Measurements from ENCODE around the gene NAXD.
"Not testable (repeated sequence)": the region's sequence is repeated elsewhere in the genome, so short reads cannot be mapped to it uniquely, and the experiment has no call there.

The NAXD gene

DNA sequence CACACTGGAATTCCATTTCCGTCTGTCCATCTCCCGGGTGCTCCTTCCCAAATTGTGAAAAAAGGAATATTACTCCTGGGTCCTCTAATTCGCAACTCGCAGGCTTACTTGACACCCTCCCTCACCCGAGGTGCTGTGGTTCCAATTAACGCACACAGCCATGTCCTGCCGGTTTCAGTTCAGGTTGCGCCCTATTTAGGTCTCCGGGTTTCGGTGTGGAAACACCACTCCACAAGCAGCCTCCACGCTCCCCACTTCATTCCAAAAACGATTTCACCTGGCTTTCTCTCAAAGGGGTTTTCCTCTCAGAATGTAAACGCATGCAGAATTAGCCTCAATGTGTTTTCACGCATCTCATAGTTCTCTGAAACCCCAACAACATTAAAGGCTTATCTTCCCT is 37.9 kb downstream of the NAXD start:
- DNase-seq (ENCODE audit: low read depth), result no peak
- TF ChIP-seq, protein P1, sequence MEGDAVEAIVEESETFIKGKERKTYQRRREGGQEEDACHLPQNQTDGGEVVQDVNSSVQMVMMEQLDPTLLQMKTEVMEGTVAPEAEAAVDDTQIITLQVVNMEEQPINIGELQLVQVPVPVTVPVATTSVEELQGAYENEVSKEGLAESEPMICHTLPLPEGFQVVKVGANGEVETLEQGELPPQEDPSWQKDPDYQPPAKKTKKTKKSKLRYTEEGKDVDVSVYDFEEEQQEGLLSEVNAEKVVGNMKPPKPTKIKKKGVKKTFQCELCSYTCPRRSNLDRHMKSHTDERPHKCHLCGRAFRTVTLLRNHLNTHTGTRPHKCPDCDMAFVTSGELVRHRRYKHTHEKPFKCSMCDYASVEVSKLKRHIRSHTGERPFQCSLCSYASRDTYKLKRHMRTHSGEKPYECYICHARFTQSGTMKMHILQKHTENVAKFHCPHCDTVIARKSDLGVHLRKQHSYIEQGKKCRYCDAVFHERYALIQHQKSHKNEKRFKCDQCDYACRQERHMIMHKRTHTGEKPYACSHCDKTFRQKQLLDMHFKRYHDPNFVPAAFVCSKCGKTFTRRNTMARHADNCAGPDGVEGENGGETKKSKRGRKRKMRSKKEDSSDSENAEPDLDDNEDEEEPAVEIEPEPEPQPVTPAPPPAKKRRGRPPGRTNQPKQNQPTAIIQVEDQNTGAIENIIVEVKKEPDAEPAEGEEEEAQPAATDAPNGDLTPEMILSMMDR (conservative IDR thresholded peaks at IDR 0.05; ENCODE audit: low read depth, low read length), result no peak
- no peak overlapping the region for H3K4me3 ChIP-seq (ENCODE audit: low read length)

DNA sequence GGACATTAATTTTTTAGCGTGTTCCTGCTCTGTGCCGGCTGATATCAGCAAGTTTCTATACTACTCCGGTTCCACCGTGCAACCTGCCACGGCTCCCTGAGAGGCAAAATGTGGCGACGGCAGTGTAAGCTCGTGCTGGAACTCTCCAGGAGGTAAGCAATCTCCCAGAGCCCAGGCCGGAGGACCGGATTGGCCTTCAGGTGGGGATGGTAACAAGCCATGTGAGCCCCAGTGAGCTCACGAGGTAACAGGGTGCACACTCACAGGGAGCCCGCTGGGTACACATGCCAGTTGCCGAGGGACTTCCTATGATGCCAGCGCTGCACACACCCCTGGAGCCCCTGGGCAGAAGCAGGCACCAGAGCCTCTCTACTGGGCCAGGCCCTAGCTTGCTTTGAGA is 38.5 kb downstream of the NAXD start:
- no peak overlapping the region for H3K4me3 ChIP-seq (ENCODE audit: low read length)
- TF ChIP-seq, protein P1 (conservative IDR thresholded peaks at IDR 0.05; ENCODE audit: low read depth, low read length), result no peak
- DNase-seq (ENCODE audit: low read depth), result no peak

DNA sequence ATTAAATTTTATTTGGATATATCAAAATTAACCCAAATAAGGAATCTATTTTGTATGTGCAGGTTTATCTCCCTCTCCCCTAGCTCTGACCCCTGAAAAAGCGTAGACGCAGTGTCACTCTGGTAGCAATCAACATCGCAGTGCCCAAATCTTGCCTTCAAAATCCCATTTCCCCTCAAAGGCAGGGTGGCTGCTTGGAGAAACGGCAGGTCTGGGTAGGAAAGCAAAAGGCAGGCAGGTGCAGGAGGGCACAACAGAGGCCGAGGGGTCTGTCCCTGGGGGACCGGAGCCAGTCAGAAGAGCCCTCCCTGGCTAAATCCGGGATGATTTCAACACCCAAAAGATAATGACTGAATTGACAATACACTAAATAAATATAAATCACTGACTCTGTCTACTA is 41.9 kb downstream of the NAXD start:
- no peak for DNase-seq (ENCODE audit: low read depth)
- no peak overlapping the region for H3K4me3 ChIP-seq (ENCODE audit: low read length)
- TF ChIP-seq, protein P1 (conservative IDR thresholded peaks at IDR 0.05; ENCODE audit: low read depth, low read length), result no peak

DNA sequence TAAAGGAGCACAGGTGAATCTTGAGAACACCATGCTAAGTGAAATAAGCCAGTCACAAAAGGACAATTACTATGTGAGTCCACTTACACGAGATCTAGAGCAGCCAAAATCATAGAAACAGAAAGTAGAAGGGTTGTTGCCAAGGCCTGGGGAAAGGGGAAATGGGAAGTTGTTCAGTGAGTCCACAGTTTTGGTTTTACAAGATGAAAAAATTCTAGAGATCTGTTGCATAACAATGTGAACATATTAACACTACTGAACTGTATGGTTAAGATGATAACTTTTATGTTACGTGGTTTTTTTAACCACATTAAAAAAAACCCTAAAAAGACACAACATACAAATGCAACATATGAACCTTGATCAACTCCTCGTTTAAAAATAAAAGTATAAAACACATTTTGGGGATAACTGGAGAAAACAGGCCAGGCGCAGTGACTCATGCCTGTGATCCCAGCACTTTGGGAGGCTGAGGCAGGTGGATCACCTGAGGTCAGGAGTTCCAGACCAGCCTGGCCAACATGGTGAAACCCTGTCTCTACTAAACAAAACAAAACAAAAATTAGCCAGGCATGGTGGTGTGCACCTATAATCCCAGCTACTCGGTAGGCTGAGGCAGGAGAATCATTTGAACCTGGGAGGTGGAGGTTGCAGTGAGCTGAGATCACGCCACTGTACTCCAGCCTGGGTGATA is 43.0 kb downstream of the NAXD start:
- H3K4me3 ChIP-seq (ENCODE audit: low read length), result not testable (repeated sequence)

DNA sequence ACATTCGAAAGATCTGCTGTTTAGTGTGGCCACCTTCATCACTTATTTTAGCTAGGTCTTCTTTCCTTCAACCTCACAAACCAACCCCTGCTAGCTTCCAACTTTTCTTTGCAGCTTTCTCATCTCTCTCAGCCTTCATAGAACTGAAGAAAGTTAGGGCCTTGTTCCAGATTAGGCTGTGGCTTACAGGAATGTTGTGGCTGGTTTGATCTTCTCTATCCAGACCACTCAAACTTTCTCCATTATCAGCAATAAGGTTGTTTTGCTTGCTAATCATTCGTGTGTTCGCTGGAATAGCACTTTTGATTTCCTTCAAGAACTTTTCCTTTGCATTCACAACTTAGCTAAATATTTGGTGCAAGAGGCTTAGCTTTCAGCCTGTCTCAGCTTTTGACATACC is 45.9 kb downstream of the NAXD start:
- H3K4me3 ChIP-seq (ENCODE audit: low read length), result no peak overlapping the region
- TF ChIP-seq, protein P1 (conservative IDR thresholded peaks at IDR 0.05; ENCODE audit: low read depth, low read length), result no peak
- DNase-seq (ENCODE audit: low read depth), result no peak

More for the DNA sequence above, 43.0 kb downstream of the NAXD start:
- DNase-seq (ENCODE audit: low read depth), result not testable (repeated sequence)

DNA sequence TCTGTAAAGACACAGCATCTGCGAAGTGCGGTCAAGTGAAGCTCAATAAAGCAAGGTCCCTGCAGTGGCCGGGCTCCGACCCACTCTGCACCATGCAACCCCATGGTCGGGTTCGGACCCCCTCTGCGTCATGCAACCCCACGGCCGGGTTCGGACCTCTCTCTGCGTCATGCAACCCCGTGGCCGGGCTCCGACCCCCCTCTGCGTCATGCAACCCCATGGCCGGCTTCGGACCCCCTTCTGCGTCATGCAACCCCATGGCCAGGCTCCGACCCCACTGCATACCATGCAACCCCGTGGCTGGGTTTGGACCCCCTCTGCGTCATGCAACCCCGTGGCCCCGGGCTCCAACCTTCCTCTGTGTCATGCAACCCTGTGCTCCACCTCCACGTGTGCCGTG is 46.7 kb downstream of the NAXD start:
- no peak overlapping the region for H3K4me3 ChIP-seq (ENCODE audit: low read length)
- no peak for DNase-seq (ENCODE audit: low read depth)
- TF ChIP-seq, protein P1 (conservative IDR thresholded peaks at IDR 0.05; ENCODE audit: low read depth, low read length), result no peak

DNA sequence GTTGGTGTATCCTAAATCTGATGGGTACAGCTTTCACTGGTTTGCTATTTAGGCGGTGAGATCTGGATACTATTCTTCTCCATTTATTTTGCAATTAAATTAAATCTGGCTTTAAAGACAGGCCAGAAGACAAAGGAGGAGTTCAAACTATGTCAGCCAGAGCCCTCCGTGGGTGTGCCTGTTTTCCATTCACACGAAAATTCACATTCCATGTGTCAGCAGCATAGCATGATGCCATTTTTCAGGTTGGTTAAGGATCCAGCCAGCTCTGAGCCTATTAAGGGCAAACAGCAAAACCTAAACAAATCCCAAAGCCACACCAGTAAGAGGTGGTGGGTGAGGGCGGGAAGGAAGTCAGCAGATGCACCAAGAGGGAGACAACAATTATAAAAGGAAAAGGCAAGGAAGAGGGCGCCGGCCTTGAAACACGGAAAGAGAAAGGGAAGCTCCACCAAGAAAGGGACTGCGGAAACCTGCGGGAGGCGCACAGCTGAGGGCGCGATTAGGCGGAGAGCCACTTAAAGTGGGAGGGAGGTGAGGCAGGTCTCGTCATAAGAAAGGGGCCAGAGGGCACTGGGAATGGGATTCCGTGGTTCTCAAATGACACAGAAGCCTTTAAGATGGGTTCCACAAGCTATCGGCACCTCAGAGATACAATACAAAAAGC is 47.6 kb downstream of the NAXD start:
- TF ChIP-seq, protein P1 (conservative IDR thresholded peaks at IDR 0.05; ENCODE audit: low read depth, low read length), result no peak
- H3K4me3 ChIP-seq (ENCODE audit: low read length), result no peak overlapping the region
- no peak for DNase-seq (ENCODE audit: low read depth)

Measured in retinal pigment epithelial cell (primary cell).